HepG2 (cell line): Measurements from ENCODE around the gene MITF. TPM values are rescaled to one million over a fixed set of nuclear protein-coding genes. Genes with fewer than 3 reads are reported as not detected.

ENCODE experiments used
- ATAC-seq: fragments of 200-7000 bp; cut with Tn5 transposase; 3 replicates; pipeline ENCODE4 v1.9.1; 2020; ENCODE audit warnings: mild to moderate bottlenecking, moderate library complexity
- BruUV-seq: library from RNA; stranded (reverse); fragments of 400-500 nt; replicated peaks from 2 replicates; lab custom pipeline; 2021; lab: Mats Ljungman, UMichigan
- CTCF ChIA-PET: fragments of 300-600 bp; formaldehyde crosslinking; extraction: SDS; loops from one replicate; lab custom pipeline; 2021; ENCODE audit warnings: low total read pairs, inconsistent platforms, low intra/inter-chr PET ratio; lab: Yijun Ruan, JAX
- POLR2A ChIA-PET: fragments of 350-600 bp; sonication (Branson Sonifier 250); formaldehyde crosslinking; loops from one replicate; lab custom pipeline; 2020; ENCODE audit warnings: antibody characterized with exemption, inconsistent platforms; lab: Yijun Ruan, JAX
- DNase-seq: peaks from one replicate; pipeline ENCODE4 v3.0.0-alpha.2; 2015; ENCODE audit warnings: low spot score
- FAIRE-seq: peaks from 3 replicates; lab custom pipeline; 2011; peaks lifted over from hg19 to GRCh38; lab: Jason Lieb, UNC
- H2AFZ ChIP-seq: one replicate; pipeline ENCODE4 v1.6.1; 2011; ENCODE audit warnings: low read length, inconsistent platforms
- H3K27ac ChIP-seq: fragments of 300-600 bp; 3 replicates; pipeline ENCODE4 v1.8.0; 2011; ENCODE audit warnings: mixed run types, mild to moderate bottlenecking, mixed read lengths, low read length, inconsistent platforms; ENCODE audit not compliant: insufficient read depth; ENCODE audit errors: extremely low read length
- H3K27me3 ChIP-seq, 2 experiments: fragments of 200-600 bp in 1 of 2; 2 replicates in 1 of 2; 3 replicates in 1 of 2; pipeline versions ENCODE4 v1.6.0 to v1.8.0; 2011; ENCODE audit warnings: low read length in 2 of 2, mild to moderate bottlenecking in 2 of 2, moderate library complexity in 2 of 2, inconsistent platforms in 1 of 2; ENCODE audit not compliant: insufficient read depth in 2 of 2, control insufficient read depth in 1 of 2
- H3K36me3 ChIP-seq, 2 experiments: fragments of 200-600 bp in 1 of 2; replicated peaks in 1 of 2; 2 replicates in 1 of 2; 3 replicates in 1 of 2; pipeline versions ENCODE4 v1.5.1 to v1.8.0; 2011; ENCODE audit warnings: low read length in 2 of 2, inconsistent platforms in 1 of 2; ENCODE audit not compliant: insufficient read depth in 2 of 2, control insufficient read depth in 1 of 2
- H3K4me1 ChIP-seq: 2 replicates; pipeline ENCODE4 v1.5.1; 2012; ENCODE audit warnings: low read length, inconsistent platforms; ENCODE audit not compliant: insufficient read depth
- H3K4me2 ChIP-seq: 2 replicates; pipeline ENCODE4 v1.6.0; 2011; ENCODE audit warnings: low read depth, low read length, inconsistent platforms
- H3K4me3 ChIP-seq, 3 experiments: fragments of 200-600 bp in 1 of 3; sonication (generic), shearing (Covaris generic) in 1 of 3; replicated peaks in 1 of 3; 2 replicates each; pipeline ENCODE4 v1.5.1; 2011 to 2016; ENCODE audit warnings: low read length in 3 of 3, inconsistent platforms in 2 of 3, low read depth in 2 of 3, mild to moderate bottlenecking in 2 of 3, control low read depth in 1 of 3, mixed read lengths in 1 of 3; ENCODE audit not compliant: insufficient read depth in 1 of 3
- H3K79me2 ChIP-seq: one replicate; pipeline ENCODE4 v1.6.1; 2011; ENCODE audit warnings: low read length, inconsistent platforms; ENCODE audit not compliant: insufficient read depth
- H3K9ac ChIP-seq: 2 replicates; pipeline ENCODE4 v1.6.0; 2011; ENCODE audit warnings: mild to moderate bottlenecking, low read depth, low read length, inconsistent platforms; ENCODE audit not compliant: insufficient read depth
- H3K9me3 ChIP-seq: 2 replicates; pipeline ENCODE4 v1.5.1; 2012; ENCODE audit warnings: mild to moderate bottlenecking, low read length
- H4K20me1 ChIP-seq: 2 replicates; pipeline ENCODE4 v1.6.0; 2011; ENCODE audit warnings: inconsistent platforms, mild to moderate bottlenecking, low read length, moderate library complexity; ENCODE audit not compliant: insufficient read depth
- FIP1L1 ChIP-seq: fragments of 200-400 bp; formaldehyde crosslinking; IDR thresholded peaks from 2 replicates; pipeline ENCODE4 v1.6.1; 2018; ENCODE audit warnings: low read depth, mild to moderate bottlenecking, low read length, moderate library complexity, borderline replicate concordance; ENCODE audit not compliant: insufficient read depth
- FOXJ3 ChIP-seq: sonication (generic); formaldehyde crosslinking; IDR thresholded peaks from 2 replicates; pipeline ENCODE4 v1.4.0; 2020; ENCODE audit warnings: missing genetic modification reagents, mild to moderate bottlenecking, borderline replicate concordance
- GPBP1L1 ChIP-seq: sonication (generic); formaldehyde crosslinking; IDR thresholded peaks from 2 replicates; pipeline ENCODE4 v1.5.0; 2020; ENCODE audit warnings: mild to moderate bottlenecking, missing genetic modification reagents
- HHEX ChIP-seq: IDR thresholded peaks from 2 replicates; pipeline ENCODE4 v1.6.1; 2016; ENCODE audit warnings: control low read depth
- KDM5A ChIP-seq: fragments of 200-600 bp; sonication (generic); IDR thresholded peaks from 2 replicates; pipeline ENCODE4 v1.7.0; 2018; ENCODE audit warnings: antibody characterized with exemption, mild to moderate bottlenecking, low read length, borderline replicate concordance
- MATR3 ChIP-seq: sonication (generic); formaldehyde crosslinking; IDR thresholded peaks from 2 replicates; pipeline ENCODE4 v1.4.0; 2020; ENCODE audit warnings: missing genetic modification reagents
- PLRG1 ChIP-seq: fragments of 450-650 bp; conservative IDR thresholded peaks from 2 replicates; pipeline ENCODE4 v1.6.1; 2016
- SIX4 ChIP-seq: sonication (generic); formaldehyde crosslinking; IDR thresholded peaks from 2 replicates; pipeline ENCODE4 v1.4.0; 2020; ENCODE audit warnings: missing genetic modification reagents
- THAP9 ChIP-seq: sonication (generic); formaldehyde crosslinking; IDR thresholded peaks from 2 replicates; pipeline ENCODE4; 2020; ENCODE audit warnings: missing genetic modification reagents, mild to moderate bottlenecking, borderline replicate concordance
- TIGD3 ChIP-seq: sonication (generic); formaldehyde crosslinking; IDR thresholded peaks from 2 replicates; pipeline ENCODE4 v1.5.1; 2020; ENCODE audit warnings: mild to moderate bottlenecking, missing genetic modification reagents, borderline replicate concordance
- ZNF335 ChIP-seq: sonication (generic); formaldehyde crosslinking; IDR thresholded peaks from 2 replicates; pipeline ENCODE4 v1.4.0; 2020; ENCODE audit warnings: missing genetic modification reagents
- ZNF567 ChIP-seq: sonication (generic); formaldehyde crosslinking; IDR thresholded peaks from 2 replicates; pipeline ENCODE4 v1.8.1; 2023; ENCODE audit warnings: mild to moderate bottlenecking, missing genetic modification reagents, borderline replicate concordance
- WGBS: methylation state at CpG from one replicate; pipeline ENCODE4 v1.1.6; 2017; ENCODE audit warnings: low lambda C conversion rate; 5-methylcytosine and 5-hydroxymethylcytosine counted together
- in situ Hi-C: cut with HindIII; loops from 2 replicates; pipeline ENCODE4 v1.10.0; 2017; ENCODE audit warnings: low pct_unique_long_range_greater_than_20kb; ENCODE audit not compliant: extremely low pct_ligation_motif_present
- intact Hi-C: fragments of 100-400 bp; cut with micrococcal nuclease; formaldehyde crosslinking; loops from one replicate; pipeline ENCODE4 v1.10.0; 2022; ENCODE audit not compliant: unreplicated experiment
- polyA plus RNA-seq, 8 experiments: library from polyadenylated mRNA; depleted of rRNA in 3 of 8; stranded (reverse) in 7 of 8; unstranded in 1 of 8; fragments of >200 nt; fragmentation: Illumina TruSeq in 4 of 8; extraction: Trizol in 4 of 8; gene quantifications; 2 replicates each; pipeline versions ENCODE4 v1.2.1 to v1.2.3, GENCODE V29; 2011 to 2016; ENCODE audit warnings: low read depth in 4 of 8, missing spikeins in 1 of 8, mixed read lengths in 1 of 8; ENCODE audit not compliant: insufficient read depth in 1 of 8
- total RNA-seq, 5 experiments: library from RNA; depleted of rRNA; stranded (reverse); fragments of >200 nt; fragmentation: Illumina TruSeq; extraction: Trizol; gene quantifications; 2 replicates each; pipeline ENCODE4 v1.2.3, GENCODE V29; 2016; ENCODE audit warnings: low read depth in 1 of 5

Gene MITF
- total and polyA plus RNA-seq, 2 of the 13 experiments (the other 11 are each of a cell fraction or from before 2014, with no cell fraction given), result 0.12 to 0.38 TPM

GRCh38 chr3:69879051-69879450, 139.8 kb downstream of the MITF start:
- Histone ChIP-seq H3K79me2 (no peaks in the 10 kb centered on the region), H3K9ac (no peak overlapping the region), H3K27ac (no peak overlapping the region), H3K9me3 (no peaks in the 10 kb centered on the region), H4K20me1 (no peaks in the 10 kb centered on the region), H3K27me3 (peaks cover 0 to 4% of the 10 kb centered on the region in 2 experiments; a peak in 1 of 5 replicates), H3K4me3 (no peak overlapping the region), H3K36me3 (no peaks in the 10 kb centered on the region), H2AFZ (no peak overlapping the region), H3K4me1 (no peaks in the 10 kb centered on the region), H3K4me2 (no peak overlapping the region)
- ChIA-PET CTCF (no interaction called here), POLR2A (no interaction called here)
- in situ Hi-C loops (no loop called here), intact Hi-C loops (no loop called here)
- 44% methylated on average over 10 of the region's 14 CpGs for WGBS
- no peak for FAIRE-seq
- ATAC-seq, result no peak
- no TSS peak for BruUV-seq
- DNase-seq, result no peak
- no peak for TF ChIP-seq MATR3 (CRISPR knock-in tag)
- TF ChIP-seq PLRG1, result no peak
- TF ChIP-seq ZNF567 (CRISPR knock-in tag), result no peak
- no peak for TF ChIP-seq GPBP1L1
- no peak for TF ChIP-seq FOXJ3 (CRISPR knock-in tag)
- no peak for TF ChIP-seq ZNF335
- TF ChIP-seq FIP1L1, result no peak
- TF ChIP-seq HHEX (CRISPR knock-in tag), result no peak

GRCh38 chr3:69880069-69880640, 140.9 kb downstream of the MITF start:
- no peak for FAIRE-seq
- no peak overlapping the region for H3K9ac ChIP-seq
- CTCF ChIA-PET, result no interaction called here

More at GRCh38 chr3:69880069-69880640, 140.9 kb downstream of the MITF start:
- DNase-seq (no peak), ATAC-seq (no peak)
- H3K4me2 ChIP-seq, result no peak overlapping the region
- BruUV-seq, result no TSS peak
- H3K27me3 ChIP-seq, result 0 out of 5 replicates have a peak, but pooled peaks cover 0 to 4% of the 10 kb centered on the region in 2 experiments
- TF ChIP-seq SIX4 (CRISPR knock-in tag) (no peak), KDM5A (no peak), THAP9 (CRISPR knock-in tag) (no peak), HHEX (CRISPR knock-in tag) (no peak), TIGD3 (CRISPR knock-in tag) (no peak)
- WGBS, result 56% methylated on average over 4 of the region's 4 CpGs
- no peak overlapping the region for H2AFZ ChIP-seq
- intact Hi-C loops, result no loop called here
- no peak overlapping the region for H3K4me3 ChIP-seq
- H3K36me3 ChIP-seq, result no peaks in the 10 kb centered on the region
- no peaks in the 10 kb centered on the region for H3K79me2 ChIP-seq
- no peaks in the 10 kb centered on the region for H3K4me1 ChIP-seq
- no peaks in the 10 kb centered on the region for H4K20me1 ChIP-seq
- in situ Hi-C loops, result no loop called here
- H3K9me3 ChIP-seq, result no peaks in the 10 kb centered on the region
- no peak overlapping the region for H3K27ac ChIP-seq
- POLR2A ChIA-PET, result no interaction called here
